Tibial nerve (tissue), 4 donors: ENCODE data around the gene FANCE. TPM values are rescaled to one million over a fixed set of nuclear protein-coding genes. Genes with fewer than 3 reads are reported as not detected.

Source experiments
- DNase-seq, 2 donors: peaks; one replicate each; pipeline ENCODE4 v3.0.0-alpha.2; 2019; ENCODE audit warnings: low spot score in 2 of 2
- H3K27ac ChIP-seq, 4 donors: fragments of 200-600 bp; sonication (generic) in 3 of 4; one replicate each; pipeline ENCODE4 v1.5.1; 2017 to 2019; ENCODE audit warnings: mild to moderate bottlenecking in 1 of 4
- H3K27me3 ChIP-seq, 2 donors: fragments of 200-600 bp; sonication (generic) in 1 of 2; one replicate each; pipeline versions ENCODE4 v1.5.1 to v1.6.0; 2017 to 2019
- H3K36me3 ChIP-seq, 3 donors: fragments of 200-600 bp; sonication (generic); one replicate each; pipeline ENCODE4 v1.5.1; 2018 to 2019
- H3K4me1 ChIP-seq, 4 donors: fragments of 200-600 bp; sonication (generic) in 3 of 4; one replicate each; pipeline ENCODE4 v1.5.1; 2017 to 2019
- H3K4me3 ChIP-seq, 4 donors: fragments of 200-600 bp; sonication (generic) in 3 of 4; one replicate each; pipeline ENCODE4 v1.5.1; 2017 to 2019; ENCODE audit warnings: mild to moderate bottlenecking in 1 of 4, moderate library complexity in 1 of 4
- H3K9me3 ChIP-seq, 4 donors: fragments of 200-600 bp; sonication (generic) in 3 of 4; one replicate each; pipeline ENCODE4 v1.5.1; 2017 to 2019
- EP300 ChIP-seq, 2 donors: sonication (generic); formaldehyde crosslinking; IDR thresholded peaks; one replicate each; pipeline ENCODE4 v1.6.1; 2017; ENCODE audit warnings: antibody characterized with exemption in 2 of 2, mild to moderate bottlenecking in 1 of 2
- POLR2A ChIP-seq, 2 donors: fragments of 450-650 bp; IDR thresholded peaks; one replicate each; pipeline ENCODE4 v1.6.1; 2017; ENCODE audit warnings: antibody characterized with exemption in 2 of 2, mild to moderate bottlenecking in 2 of 2, moderate library complexity in 2 of 2
- WGBS, 2 donors: methylation state at CpG; one replicate each; pipeline ENCODE4 v1.1.5; 2018; 5-methylcytosine and 5-hydroxymethylcytosine counted together
- total RNA-seq, 4 donors: library from RNA; depleted of rRNA; stranded (reverse); fragments of >200 nt; gene quantifications; one replicate each; pipeline ENCODE4 v1.1.0, GENCODE V29; 2016
- TF ChIP-seq, protein P1 (sequence below), 5 experiments: fragments of 200-600 bp in 3 of 5; fragments of 450-650 bp in 2 of 5; sonication (generic) in 3 of 5; IDR thresholded peaks; one replicate each; pipeline ENCODE4 v1.5.1; 2016 to 2019; ENCODE audit warnings: antibody characterized with exemption in 5 of 5, mild to moderate bottlenecking in 3 of 5, moderate library complexity in 2 of 5

FANCE gene
- total RNA-seq, 4 donors from 2014 or later = 8.1 to 9.6 (median 8.4) TPM

- H3K4me1 ChIP-seq = peaks cover 0 to 65% (median 30%) of the 10 kb centered on the region in 4 donors
- peak overlapping the region; percentile 84 to 97 (median 93) for H3K27ac ChIP-seq
- TF ChIP-seq, protein P1, sequence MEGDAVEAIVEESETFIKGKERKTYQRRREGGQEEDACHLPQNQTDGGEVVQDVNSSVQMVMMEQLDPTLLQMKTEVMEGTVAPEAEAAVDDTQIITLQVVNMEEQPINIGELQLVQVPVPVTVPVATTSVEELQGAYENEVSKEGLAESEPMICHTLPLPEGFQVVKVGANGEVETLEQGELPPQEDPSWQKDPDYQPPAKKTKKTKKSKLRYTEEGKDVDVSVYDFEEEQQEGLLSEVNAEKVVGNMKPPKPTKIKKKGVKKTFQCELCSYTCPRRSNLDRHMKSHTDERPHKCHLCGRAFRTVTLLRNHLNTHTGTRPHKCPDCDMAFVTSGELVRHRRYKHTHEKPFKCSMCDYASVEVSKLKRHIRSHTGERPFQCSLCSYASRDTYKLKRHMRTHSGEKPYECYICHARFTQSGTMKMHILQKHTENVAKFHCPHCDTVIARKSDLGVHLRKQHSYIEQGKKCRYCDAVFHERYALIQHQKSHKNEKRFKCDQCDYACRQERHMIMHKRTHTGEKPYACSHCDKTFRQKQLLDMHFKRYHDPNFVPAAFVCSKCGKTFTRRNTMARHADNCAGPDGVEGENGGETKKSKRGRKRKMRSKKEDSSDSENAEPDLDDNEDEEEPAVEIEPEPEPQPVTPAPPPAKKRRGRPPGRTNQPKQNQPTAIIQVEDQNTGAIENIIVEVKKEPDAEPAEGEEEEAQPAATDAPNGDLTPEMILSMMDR (IDR thresholded peaks at IDR 0.05) = no peak
- TF ChIP-seq POLR2A (IDR thresholded peaks at IDR 0.05) = peak in 1 of 2 donors; percentile 12
- TF ChIP-seq EP300 (IDR thresholded peaks at IDR 0.05) = no peak
- no peaks in the 10 kb centered on the region for H3K36me3 ChIP-seq
- H3K27me3 ChIP-seq = no peaks in the 10 kb centered on the region
- 6 to 22% methylated on average over 15 to 22 of the region's 63 CpGs for WGBS, 2 donors
- H3K9me3 ChIP-seq = no peaks in the 10 kb centered on the region
- DNase-seq = peak in 1 of 2 donors; percentile 30
- peak overlapping the region; percentile 65 to 86 (median 79) for H3K4me3 ChIP-seq
These were observed 44.1 kb downstream of the FANCE start for GRCh38 chr6:35496036-35496840.

GRCh38 chr6:35496841-35497570, 44.9 kb downstream of the FANCE start, which contains the start of gene TEAD3:
TEAD3 (minus strand) TSS chr6:35497079.
- Histone ChIP-seq H3K9me3 (no peaks in the 10 kb centered on the region), H3K27me3 (peaks cover 0 to 6% of the 10 kb centered on the region in 2 donors), H3K36me3 (no peaks in the 10 kb centered on the region), H3K27ac (peak within 1 kb of the TSS; percentile 89 to 97 (median 93)), H3K4me3 (peak within 1 kb of the TSS; percentile 65 to 86 (median 79)), H3K4me1 (peaks cover 0 to 57% (median 27%) of the 10 kb centered on the region in 4 donors)
- peak in 1 of 2 donors; percentile 29 for DNase-seq
- TF ChIP-seq POLR2A (IDR thresholded peaks at IDR 0.05) (peak; percentile 51 to 60), EP300 (IDR thresholded peaks at IDR 0.05) (no peak)
- TF ChIP-seq, protein P1 (IDR thresholded peaks at IDR 0.05) = peak in 2 of 5 experiments; percentile 17 to 24
- WGBS, 2 donors = 0 to 1% methylated on average over 29 to 38 of the region's 98 CpGs

GRCh38 chr6:35497571-35498421, 45.7 kb downstream of the FANCE start:
- H3K4me3 ChIP-seq = peak overlapping the region; percentile 53 to 86 (median 72)
- H3K9me3 ChIP-seq = no peaks in the 10 kb centered on the region
- peak overlapping the region; percentile 89 to 93 (median 92) for H3K27ac ChIP-seq
- peaks cover 0 to 12% of the 10 kb centered on the region in 2 donors for H3K27me3 ChIP-seq
- TF ChIP-seq, protein P1 (IDR thresholded peaks at IDR 0.05) = no peak
- TF ChIP-seq EP300 (IDR thresholded peaks at IDR 0.05) (peak in 1 of 2 donors; percentile 34), POLR2A (IDR thresholded peaks at IDR 0.05) (no peak)
- peaks cover 0 to 49% (median 26%) of the 10 kb centered on the region in 4 donors for H3K4me1 ChIP-seq
- no peaks in the 10 kb centered on the region for H3K36me3 ChIP-seq
- peak; percentile 44 to 46 for DNase-seq
- WGBS, 2 donors = 1 to 13% methylated on average over 28 to 60 of the region's 77 CpGs

GRCh38 chr6:35498422-35499067, 46.4 kb downstream of the FANCE start:
- TF ChIP-seq POLR2A (IDR thresholded peaks at IDR 0.05) (no peak), EP300 (IDR thresholded peaks at IDR 0.05) (no peak)
- TF ChIP-seq, protein P1 (IDR thresholded peaks at IDR 0.05) = no peak
- H3K4me3 ChIP-seq = peak overlapping the region; percentile 53 to 86 (median 72)
- no peaks in the 10 kb centered on the region for H3K9me3 ChIP-seq
- WGBS, 2 donors = 42 to 47% methylated on average over 14 of the region's 14 CpGs
- no peaks in the 10 kb centered on the region for H3K36me3 ChIP-seq
- no peak for DNase-seq
- peak overlapping the region in 2 of 4 donors; percentile 93 for H3K27ac ChIP-seq
- peaks cover 0 to 42% (median 26%) of the 10 kb centered on the region in 4 donors for H3K4me1 ChIP-seq
- peaks cover 0 to 20% of the 10 kb centered on the region in 2 donors for H3K27me3 ChIP-seq
